B cell (primary cell): ENCODE data around the gene LRRC45. TPM values are rescaled to one million over a fixed set of nuclear protein-coding genes. Genes with fewer than 3 reads are reported as not detected.

Experiments
- ATAC-seq: fragments of 200-7000 bp; cut with Tn5 transposase; one replicate; pipeline ENCODE4 v1.10.0; 2021; ENCODE audit warnings: low read depth, mild to moderate bottlenecking, moderate number of reproducible peaks, moderate library complexity
- CTCF ChIA-PET: fragments of 350-600 bp; sonication (Branson Sonifier 250); formaldehyde crosslinking; loops from one replicate; lab custom pipeline; 2021; ENCODE audit warnings: antibody characterized with exemption, inconsistent platforms; lab: Charles Lee
- POLR2A ChIA-PET: fragments of 350-600 bp; sonication (Branson Sonifier 250); formaldehyde crosslinking; loops from one replicate; lab custom pipeline; 2021; ENCODE audit warnings: antibody characterized with exemption; lab: Charles Lee
- DNase-seq: peaks from one replicate; pipeline ENCODE4 v3.0.0; 2013
- H2AFZ ChIP-seq: 2 replicates; pipeline ENCODE4 v1.6.1; 2012; ENCODE audit warnings: mild to moderate bottlenecking, low read depth, low read length; ENCODE audit not compliant: insufficient read depth, poor library complexity, severe bottlenecking
- H3K27ac ChIP-seq, 2 donors: 1 replicate in 1 of 2; 2 replicates in 1 of 2; pipeline ENCODE4 v1.5.1; 2012 to 2013; ENCODE audit warnings: low read length in 2 of 2, mild to moderate bottlenecking in 2 of 2, moderate library complexity in 1 of 2
- H3K27me3 ChIP-seq, 4 experiments: fragments of 200-600 bp in 1 of 4; sonication (generic) in 1 of 4; replicated peaks in 1 of 4; 1 replicate in 2 of 4; 2 replicates in 2 of 4; pipeline versions ENCODE4 v1.6.1 to v1.7.0; 2013 to 2016; ENCODE audit warnings: low read length in 3 of 4, mild to moderate bottlenecking in 2 of 4, mixed read lengths in 1 of 4, moderate library complexity in 1 of 4; ENCODE audit not compliant: insufficient read depth in 4 of 4, control insufficient read depth in 3 of 4; ENCODE audit errors: control extremely low read depth in 1 of 4
- H3K36me3 ChIP-seq, 2 experiments: replicated peaks in 1 of 2; 1 replicate in 1 of 2; 2 replicates in 1 of 2; pipeline versions ENCODE4 v1.6.1 to v1.7.1; 2013; ENCODE audit warnings: low read length in 1 of 2; ENCODE audit not compliant: insufficient read depth in 2 of 2, control insufficient read depth in 1 of 2; ENCODE audit errors: control extremely low read depth in 1 of 2, extremely low read depth in 1 of 2
- H3K4me1 ChIP-seq, 2 donors: fragments of 200-600 bp in 1 of 2; sonication (generic) in 1 of 2; 1 replicate in 1 of 2; 2 replicates in 1 of 2; pipeline versions ENCODE4 v1.5.1 to v1.6.1; 2013 to 2017; ENCODE audit warnings: low read length in 2 of 2; ENCODE audit not compliant: control insufficient read depth in 2 of 2, insufficient read depth in 2 of 2
- H3K4me2 ChIP-seq: replicated peaks from 2 replicates; pipeline ENCODE3; 2012; ENCODE audit warnings: mild to moderate bottlenecking, low read depth, low read length; ENCODE audit not compliant: poor library complexity, severe bottlenecking
- H3K4me3 ChIP-seq, 5 experiments: fragments of 200-600 bp in 1 of 5; sonication (generic) in 1 of 5; 1 replicate in 3 of 5; 2 replicates in 2 of 5; pipeline versions ENCODE4 v1.5.1 to v1.7.0; 2011 to 2016; ENCODE audit warnings: low read length in 4 of 5, mild to moderate bottlenecking in 4 of 5, low read depth in 2 of 5, control low read depth in 1 of 5, moderate library complexity in 1 of 5; ENCODE audit not compliant: insufficient read depth in 1 of 5; ENCODE audit errors: control extremely low read depth in 1 of 5, extremely low read depth in 1 of 5
- H3K79me2 ChIP-seq: fragments of 200-600 bp; sonication (generic); one replicate; pipeline ENCODE4 v1.6.0; 2016; ENCODE audit warnings: low read length; ENCODE audit not compliant: control insufficient read depth, insufficient read depth
- H3K9ac ChIP-seq: fragments of 200-600 bp; sonication (generic); 2 replicates; pipeline ENCODE4 v1.6.1; 2017; ENCODE audit warnings: mild to moderate bottlenecking, low read length, moderate library complexity
- H3K9me3 ChIP-seq, 3 donors: one replicate each; pipeline versions ENCODE4 v1.6.1 to v1.7.1; 2013; ENCODE audit warnings: low read length in 2 of 3; ENCODE audit not compliant: control insufficient read depth in 2 of 3, insufficient read depth in 1 of 3; ENCODE audit errors: control extremely low read depth in 1 of 3
- H4K20me1 ChIP-seq: 2 replicates; pipeline ENCODE4 v1.6.0; 2012; ENCODE audit warnings: mild to moderate bottlenecking, low read length; ENCODE audit not compliant: insufficient read depth, control insufficient read depth, poor library complexity, severe bottlenecking
- H3K27ac Mint-ChIP-seq: one replicate; pipeline ENCODE4 v1.8.0; 2021; ENCODE audit warnings: mixed read lengths
- H3K27me3 Mint-ChIP-seq: one replicate; pipeline ENCODE4 v1.8.0; 2021; ENCODE audit warnings: mixed read lengths
- H3K4me1 Mint-ChIP-seq: one replicate; pipeline ENCODE4 v1.8.0; 2021; ENCODE audit warnings: mixed read lengths
- H3K4me3 Mint-ChIP-seq: one replicate; pipeline ENCODE4 v1.8.0; 2021; ENCODE audit warnings: mixed read lengths
- H3K9me3 Mint-ChIP-seq: one replicate; pipeline ENCODE4 v1.8.0; 2022; ENCODE audit warnings: mixed read lengths; ENCODE audit not compliant: insufficient read depth
- EZH2 ChIP-seq: IDR thresholded peaks from 2 replicates; pipeline ENCODE4 v1.6.1; 2012; ENCODE audit warnings: borderline replicate concordance, low read depth, mild to moderate bottlenecking, moderate library complexity, low read length; ENCODE audit not compliant: insufficient read depth, poor library complexity, severe bottlenecking
- WGBS: methylation state at CpG from one replicate; pipeline ENCODE4 v1.1.5; 2013; ENCODE audit warnings: missing lambda C conversion rate; ENCODE audit not compliant: insufficient coverage; 5-methylcytosine and 5-hydroxymethylcytosine counted together
- intact Hi-C: fragments of 100-400 bp; cut with micrococcal nuclease; formaldehyde crosslinking; loops from one replicate; pipeline ENCODE4 v1.10.0; 2022
- polyA plus RNA-seq: library from polyadenylated mRNA; depleted of rRNA; stranded (reverse); fragments of >200 nt; gene quantifications from 2 replicates; pipeline ENCODE4 v1.2.3, GENCODE V29; 2012
- total RNA-seq, 2 donors: library from RNA; stranded (reverse); fragments of 120-200 nt in 1 of 2; gene quantifications; 1 replicate in 1 of 2; 2 replicates in 1 of 2; pipeline versions ENCODE4 v1.2.3 to v1.2.4, GENCODE V29; 2013 to 2022
- TF ChIP-seq, protein P1 (sequence below): fragments of 200-600 bp; IDR thresholded peaks from one replicate; pipeline ENCODE4 v1.8.0; 2022; ENCODE audit warnings: antibody characterized with exemption, mild to moderate bottlenecking

The LRRC45 gene
- total and polyA plus RNA-seq, 2 donors (not counting 1 experiment from before 2014, with no cell fraction given) = 19.4 to 19.6 TPM

DNA sequence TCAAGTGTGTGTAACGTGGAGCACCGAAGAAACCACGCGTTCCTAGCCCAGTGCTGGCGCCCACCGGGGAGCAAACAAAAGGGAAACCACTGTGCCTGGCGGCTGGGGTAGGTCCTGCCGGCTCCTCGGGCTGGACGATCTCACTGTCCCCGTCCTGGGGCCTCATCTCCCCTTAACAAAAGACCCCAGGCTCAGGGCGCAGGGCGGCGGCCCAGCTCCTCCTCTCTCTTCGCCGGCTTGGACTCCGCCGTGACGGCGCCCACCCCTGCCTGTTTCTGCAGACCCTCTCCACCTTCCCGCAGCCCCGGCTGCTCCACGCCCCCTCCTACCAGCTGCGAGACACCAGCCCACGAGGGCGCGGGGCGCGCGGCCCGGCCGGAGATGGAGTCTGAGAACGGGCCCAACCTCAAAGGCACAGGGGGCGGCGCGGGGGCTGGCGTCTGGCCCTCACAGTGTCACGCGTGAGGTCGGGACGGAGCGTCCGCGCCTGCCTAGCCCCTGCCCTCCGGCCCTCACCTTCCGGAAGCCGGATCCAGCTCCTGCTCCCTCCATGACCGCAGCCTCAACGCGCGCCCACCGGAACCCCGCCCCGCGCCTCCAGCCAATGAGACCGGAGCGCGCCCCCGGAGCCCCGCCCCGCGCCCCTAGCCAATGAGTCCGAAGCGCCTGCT, 660 bp upstream of the LRRC45 start, which contains the start of gene CENPX:
Gene CENPX (minus strand): TSS at position 569 of the 671 bp plus-strand sequence. CDS start 17 bp downstream, at position 552.
- H3K27me3 ChIP-seq = peaks cover 0 to 6% (median 0%) of the 10 kb centered on the region in 4 experiments
- DNase-seq = no peak
- H3K27me3 Mint-ChIP-seq = no peaks in the 10 kb centered on the region
- ATAC-seq = no peak
- peaks cover 15% of the 10 kb centered on the region for H3K4me1 Mint-ChIP-seq
- TF ChIP-seq EZH2 = no peak
- TF ChIP-seq, protein P1, sequence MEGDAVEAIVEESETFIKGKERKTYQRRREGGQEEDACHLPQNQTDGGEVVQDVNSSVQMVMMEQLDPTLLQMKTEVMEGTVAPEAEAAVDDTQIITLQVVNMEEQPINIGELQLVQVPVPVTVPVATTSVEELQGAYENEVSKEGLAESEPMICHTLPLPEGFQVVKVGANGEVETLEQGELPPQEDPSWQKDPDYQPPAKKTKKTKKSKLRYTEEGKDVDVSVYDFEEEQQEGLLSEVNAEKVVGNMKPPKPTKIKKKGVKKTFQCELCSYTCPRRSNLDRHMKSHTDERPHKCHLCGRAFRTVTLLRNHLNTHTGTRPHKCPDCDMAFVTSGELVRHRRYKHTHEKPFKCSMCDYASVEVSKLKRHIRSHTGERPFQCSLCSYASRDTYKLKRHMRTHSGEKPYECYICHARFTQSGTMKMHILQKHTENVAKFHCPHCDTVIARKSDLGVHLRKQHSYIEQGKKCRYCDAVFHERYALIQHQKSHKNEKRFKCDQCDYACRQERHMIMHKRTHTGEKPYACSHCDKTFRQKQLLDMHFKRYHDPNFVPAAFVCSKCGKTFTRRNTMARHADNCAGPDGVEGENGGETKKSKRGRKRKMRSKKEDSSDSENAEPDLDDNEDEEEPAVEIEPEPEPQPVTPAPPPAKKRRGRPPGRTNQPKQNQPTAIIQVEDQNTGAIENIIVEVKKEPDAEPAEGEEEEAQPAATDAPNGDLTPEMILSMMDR = no peak
- peaks cover 23% of the 10 kb centered on the region for H3K79me2 ChIP-seq
- CTCF ChIA-PET = interaction anchor here (1.0 to 7.2 kb wide), 6 partner anchors 16 to 155 kb away, joined by 3 to 91 read pairs (median 4); partner anchors contain the start of gene DCXR
- no peaks in the 10 kb centered on the region for H3K9me3 ChIP-seq
- H2AFZ ChIP-seq = peak within 1 kb of the TSS; percentile 91
- H3K27ac ChIP-seq = peak within 1 kb of the TSS in 1 of 2 donors; percentile 57
- peak within 1 kb of the TSS; percentile 62 to 88 (median 79) for H3K4me3 ChIP-seq
- POLR2A ChIA-PET = interaction anchor here (0.5 to 1.5 kb wide), 10 partner anchors 9 to 317 kb away, joined by 3 to 13 read pairs (median 5); partner anchors contain the start of genes ASPSCR1, DCXR and RAC3
- no peaks in the 10 kb centered on the region for H3K9me3 Mint-ChIP-seq
- peak within 1 kb of the TSS; percentile 67 for H3K27ac Mint-ChIP-seq
- H4K20me1 ChIP-seq = peaks cover 31% of the 10 kb centered on the region
- peak within 1 kb of the TSS; percentile 99 for H3K4me2 ChIP-seq
- peaks cover 0 to 3% of the 10 kb centered on the region in 2 experiments for H3K36me3 ChIP-seq
- H3K9ac ChIP-seq = peak within 1 kb of the TSS; percentile 90
- intact Hi-C loops = loop anchor here (2.0 kb wide), 2 partner anchors 28 to 104 kb away; partner anchors contain the start of genes GPS1, RFNG and SIRT7
- H3K4me3 Mint-ChIP-seq = peak within 1 kb of the TSS; percentile 83
- H3K4me1 ChIP-seq = peaks cover 14 to 33% of the 10 kb centered on the region in 2 donors
- under 1% methylated on average over 64 of the region's 64 CpGs for WGBS
